B cell (primary cell): Measurements from ENCODE around the gene PIM3. TPM values are rescaled to one million over a fixed set of nuclear protein-coding genes. Genes with fewer than 3 reads are reported as not detected.

Source experiments
- ATAC-seq: fragments of 200-7000 bp; cut with Tn5 transposase; one replicate; pipeline ENCODE4 v1.10.0; 2021; ENCODE audit warnings: low read depth, mild to moderate bottlenecking, moderate number of reproducible peaks, moderate library complexity
- CTCF ChIA-PET: fragments of 350-600 bp; sonication (Branson Sonifier 250); formaldehyde crosslinking; loops from one replicate; lab custom pipeline; 2021; ENCODE audit warnings: antibody characterized with exemption, inconsistent platforms; lab: Charles Lee
- POLR2A ChIA-PET: fragments of 350-600 bp; sonication (Branson Sonifier 250); formaldehyde crosslinking; loops from one replicate; lab custom pipeline; 2021; ENCODE audit warnings: antibody characterized with exemption; lab: Charles Lee
- DNase-seq: peaks from one replicate; pipeline ENCODE4 v3.0.0; 2013
- H2AFZ ChIP-seq: 2 replicates; pipeline ENCODE4 v1.6.1; 2012; ENCODE audit warnings: mild to moderate bottlenecking, low read depth, low read length; ENCODE audit not compliant: insufficient read depth, poor library complexity, severe bottlenecking
- H3K27ac ChIP-seq, 2 donors: 1 replicate in 1 of 2; 2 replicates in 1 of 2; pipeline ENCODE4 v1.5.1; 2012 to 2013; ENCODE audit warnings: low read length in 2 of 2, mild to moderate bottlenecking in 2 of 2, moderate library complexity in 1 of 2
- H3K27me3 ChIP-seq, 4 experiments: fragments of 200-600 bp in 1 of 4; sonication (generic) in 1 of 4; replicated peaks in 1 of 4; 1 replicate in 2 of 4; 2 replicates in 2 of 4; pipeline versions ENCODE4 v1.6.1 to v1.7.0; 2013 to 2016; ENCODE audit warnings: low read length in 3 of 4, mild to moderate bottlenecking in 2 of 4, mixed read lengths in 1 of 4, moderate library complexity in 1 of 4; ENCODE audit not compliant: insufficient read depth in 4 of 4, control insufficient read depth in 3 of 4; ENCODE audit errors: control extremely low read depth in 1 of 4
- H3K36me3 ChIP-seq, 2 experiments: replicated peaks in 1 of 2; 1 replicate in 1 of 2; 2 replicates in 1 of 2; pipeline versions ENCODE4 v1.6.1 to v1.7.1; 2013; ENCODE audit warnings: low read length in 1 of 2; ENCODE audit not compliant: insufficient read depth in 2 of 2, control insufficient read depth in 1 of 2; ENCODE audit errors: control extremely low read depth in 1 of 2, extremely low read depth in 1 of 2
- H3K4me1 ChIP-seq, 2 donors: fragments of 200-600 bp in 1 of 2; sonication (generic) in 1 of 2; 1 replicate in 1 of 2; 2 replicates in 1 of 2; pipeline versions ENCODE4 v1.5.1 to v1.6.1; 2013 to 2017; ENCODE audit warnings: low read length in 2 of 2; ENCODE audit not compliant: control insufficient read depth in 2 of 2, insufficient read depth in 2 of 2
- H3K4me2 ChIP-seq: replicated peaks from 2 replicates; pipeline ENCODE3; 2012; ENCODE audit warnings: mild to moderate bottlenecking, low read depth, low read length; ENCODE audit not compliant: poor library complexity, severe bottlenecking
- H3K4me3 ChIP-seq, 5 experiments: fragments of 200-600 bp in 1 of 5; sonication (generic) in 1 of 5; 1 replicate in 3 of 5; 2 replicates in 2 of 5; pipeline versions ENCODE4 v1.5.1 to v1.7.0; 2011 to 2016; ENCODE audit warnings: low read length in 4 of 5, mild to moderate bottlenecking in 4 of 5, low read depth in 2 of 5, control low read depth in 1 of 5, moderate library complexity in 1 of 5; ENCODE audit not compliant: insufficient read depth in 1 of 5; ENCODE audit errors: control extremely low read depth in 1 of 5, extremely low read depth in 1 of 5
- H3K79me2 ChIP-seq: fragments of 200-600 bp; sonication (generic); one replicate; pipeline ENCODE4 v1.6.0; 2016; ENCODE audit warnings: low read length; ENCODE audit not compliant: control insufficient read depth, insufficient read depth
- H3K9ac ChIP-seq: fragments of 200-600 bp; sonication (generic); 2 replicates; pipeline ENCODE4 v1.6.1; 2017; ENCODE audit warnings: mild to moderate bottlenecking, low read length, moderate library complexity
- H3K9me3 ChIP-seq, 3 donors: one replicate each; pipeline versions ENCODE4 v1.6.1 to v1.7.1; 2013; ENCODE audit warnings: low read length in 2 of 3; ENCODE audit not compliant: control insufficient read depth in 2 of 3, insufficient read depth in 1 of 3; ENCODE audit errors: control extremely low read depth in 1 of 3
- H4K20me1 ChIP-seq: 2 replicates; pipeline ENCODE4 v1.6.0; 2012; ENCODE audit warnings: mild to moderate bottlenecking, low read length; ENCODE audit not compliant: insufficient read depth, control insufficient read depth, poor library complexity, severe bottlenecking
- H3K27ac Mint-ChIP-seq: one replicate; pipeline ENCODE4 v1.8.0; 2021; ENCODE audit warnings: mixed read lengths
- H3K27me3 Mint-ChIP-seq: one replicate; pipeline ENCODE4 v1.8.0; 2021; ENCODE audit warnings: mixed read lengths
- H3K4me1 Mint-ChIP-seq: one replicate; pipeline ENCODE4 v1.8.0; 2021; ENCODE audit warnings: mixed read lengths
- H3K4me3 Mint-ChIP-seq: one replicate; pipeline ENCODE4 v1.8.0; 2021; ENCODE audit warnings: mixed read lengths
- H3K9me3 Mint-ChIP-seq: one replicate; pipeline ENCODE4 v1.8.0; 2022; ENCODE audit warnings: mixed read lengths; ENCODE audit not compliant: insufficient read depth
- EZH2 ChIP-seq: IDR thresholded peaks from 2 replicates; pipeline ENCODE4 v1.6.1; 2012; ENCODE audit warnings: borderline replicate concordance, low read depth, mild to moderate bottlenecking, moderate library complexity, low read length; ENCODE audit not compliant: insufficient read depth, poor library complexity, severe bottlenecking
- WGBS: methylation state at CpG from one replicate; pipeline ENCODE4 v1.1.5; 2013; ENCODE audit warnings: missing lambda C conversion rate; ENCODE audit not compliant: insufficient coverage; 5-methylcytosine and 5-hydroxymethylcytosine counted together
- intact Hi-C: fragments of 100-400 bp; cut with micrococcal nuclease; formaldehyde crosslinking; loops from one replicate; pipeline ENCODE4 v1.10.0; 2022
- polyA plus RNA-seq: library from polyadenylated mRNA; depleted of rRNA; stranded (reverse); fragments of >200 nt; gene quantifications from 2 replicates; pipeline ENCODE4 v1.2.3, GENCODE V29; 2012
- total RNA-seq, 2 donors: library from RNA; stranded (reverse); fragments of 120-200 nt in 1 of 2; gene quantifications; 1 replicate in 1 of 2; 2 replicates in 1 of 2; pipeline versions ENCODE4 v1.2.3 to v1.2.4, GENCODE V29; 2013 to 2022
- TF ChIP-seq, protein P1 (sequence below): fragments of 200-600 bp; IDR thresholded peaks from one replicate; pipeline ENCODE4 v1.8.0; 2022; ENCODE audit warnings: antibody characterized with exemption, mild to moderate bottlenecking

PIM3 gene
- total and polyA plus RNA-seq, 2 donors (not counting 1 experiment from before 2014, with no cell fraction given) = 74.6 to 128 TPM

DNA sequence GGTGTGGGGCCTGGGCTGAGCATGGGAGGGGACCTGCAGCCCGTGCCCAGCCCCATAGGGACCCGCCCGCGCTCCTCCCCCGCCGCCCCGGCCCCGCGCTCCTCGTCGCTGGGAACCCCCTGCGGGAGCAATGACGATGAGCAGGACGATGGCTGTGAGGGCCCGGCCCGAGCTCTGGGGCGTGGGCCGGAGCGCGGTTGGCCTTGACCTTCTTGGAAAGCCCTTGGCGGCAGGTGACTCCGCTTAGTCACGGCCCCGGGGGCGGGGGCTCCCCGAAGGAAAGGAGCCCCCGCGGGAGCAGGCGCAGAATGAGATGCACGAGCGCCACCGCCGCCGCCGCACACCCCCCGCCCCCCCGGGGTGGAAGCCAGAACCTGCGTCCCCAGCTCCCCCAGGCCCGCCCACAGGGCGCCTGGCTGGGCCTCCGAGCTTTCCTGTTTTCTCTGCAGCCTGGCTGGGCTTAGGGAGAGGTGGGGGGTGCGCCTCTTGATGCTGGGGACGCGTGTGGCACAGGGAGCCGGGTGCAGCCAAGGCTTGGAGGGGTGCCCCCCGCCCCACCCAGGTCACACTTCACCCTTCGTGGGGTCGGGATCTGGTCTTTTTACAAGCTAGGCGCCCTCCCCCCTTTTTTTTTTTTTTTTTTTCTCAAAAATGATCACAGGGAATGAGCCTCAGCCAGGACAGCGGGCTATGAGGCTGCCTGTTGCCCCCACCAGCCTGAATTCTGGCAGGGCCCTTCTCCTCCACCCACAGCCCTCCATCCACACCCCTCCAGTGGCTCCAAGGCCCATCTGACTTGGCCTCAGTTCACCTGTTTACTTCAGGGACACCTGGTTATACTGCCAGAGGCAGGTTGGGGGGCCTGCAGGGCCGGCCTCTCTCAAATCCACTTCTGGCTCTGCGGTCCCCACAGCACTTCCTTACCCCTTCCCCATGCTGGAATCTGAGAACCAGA is 24.3 kb upstream of the PIM3 start:
- intact Hi-C loops = loop anchor here (1.0 to 10.0 kb wide), 3 partner anchors 15 to 539 kb away; partner anchors contain the start of genes PIM3 and SBF1
- CTCF ChIA-PET = interaction anchor here (0.6 to 2.6 kb wide), 9 partner anchors 11 to 406 kb away, joined by 3 to 17 read pairs (median 5); partner anchors contain the start of gene PIM3
- peak overlapping the region; percentile 13 for H2AFZ ChIP-seq
- peak overlapping the region; percentile 82 for H3K27ac Mint-ChIP-seq
- H3K4me3 Mint-ChIP-seq = peak overlapping the region; percentile 66
- POLR2A ChIA-PET = interaction anchor here (0.5 to 3.0 kb wide), 20 partner anchors 8 to 371 kb away, joined by 3 to 94 read pairs (median 8); partner anchors contain the start of genes ALG12, CRELD2, PIM3 and PLXNB2
- no peaks in the 10 kb centered on the region for H4K20me1 ChIP-seq
- 3% methylated on average over 52 of the region's 52 CpGs for WGBS
- TF ChIP-seq EZH2 = no peak
- TF ChIP-seq, protein P1, sequence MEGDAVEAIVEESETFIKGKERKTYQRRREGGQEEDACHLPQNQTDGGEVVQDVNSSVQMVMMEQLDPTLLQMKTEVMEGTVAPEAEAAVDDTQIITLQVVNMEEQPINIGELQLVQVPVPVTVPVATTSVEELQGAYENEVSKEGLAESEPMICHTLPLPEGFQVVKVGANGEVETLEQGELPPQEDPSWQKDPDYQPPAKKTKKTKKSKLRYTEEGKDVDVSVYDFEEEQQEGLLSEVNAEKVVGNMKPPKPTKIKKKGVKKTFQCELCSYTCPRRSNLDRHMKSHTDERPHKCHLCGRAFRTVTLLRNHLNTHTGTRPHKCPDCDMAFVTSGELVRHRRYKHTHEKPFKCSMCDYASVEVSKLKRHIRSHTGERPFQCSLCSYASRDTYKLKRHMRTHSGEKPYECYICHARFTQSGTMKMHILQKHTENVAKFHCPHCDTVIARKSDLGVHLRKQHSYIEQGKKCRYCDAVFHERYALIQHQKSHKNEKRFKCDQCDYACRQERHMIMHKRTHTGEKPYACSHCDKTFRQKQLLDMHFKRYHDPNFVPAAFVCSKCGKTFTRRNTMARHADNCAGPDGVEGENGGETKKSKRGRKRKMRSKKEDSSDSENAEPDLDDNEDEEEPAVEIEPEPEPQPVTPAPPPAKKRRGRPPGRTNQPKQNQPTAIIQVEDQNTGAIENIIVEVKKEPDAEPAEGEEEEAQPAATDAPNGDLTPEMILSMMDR = no peak
- DNase-seq (peak; percentile 98), ATAC-seq (peak; percentile 73)
- no peaks in the 10 kb centered on the region for H3K27me3 ChIP-seq
- no peaks in the 10 kb centered on the region for H3K36me3 ChIP-seq
- no peaks in the 10 kb centered on the region for H3K27me3 Mint-ChIP-seq
- peak overlapping the region; percentile 91 to 92 for H3K27ac ChIP-seq
- H3K4me3 ChIP-seq = peak overlapping the region in 4 of 5 experiments; percentile 41 to 56 (median 50)
- peaks cover 0 to 11% (median 0%) of the 10 kb centered on the region in 3 donors for H3K9me3 ChIP-seq
- H3K4me2 ChIP-seq = peak overlapping the region; percentile 86
- no peaks in the 10 kb centered on the region for H3K9me3 Mint-ChIP-seq
- peaks cover 27% of the 10 kb centered on the region for H3K4me1 Mint-ChIP-seq
- peak overlapping the region; percentile 58 for H3K9ac ChIP-seq
- H3K4me1 ChIP-seq = peaks cover 41 to 53% of the 10 kb centered on the region in 2 donors
- peaks cover 19% of the 10 kb centered on the region for H3K79me2 ChIP-seq
